ENCODE results near the gene COLEC11. TPM values are rescaled to one million over a fixed set of nuclear protein-coding genes. Genes with fewer than 3 reads are reported as not detected.
"Not testable (repeated sequence)": the region's sequence is repeated elsewhere in the genome, so short reads cannot be mapped to it uniquely, and the experiment has no call there.

Gene COLEC11
- total RNA-seq, 2 experiments from 2014 or later = 0.38 TPM

DNA sequence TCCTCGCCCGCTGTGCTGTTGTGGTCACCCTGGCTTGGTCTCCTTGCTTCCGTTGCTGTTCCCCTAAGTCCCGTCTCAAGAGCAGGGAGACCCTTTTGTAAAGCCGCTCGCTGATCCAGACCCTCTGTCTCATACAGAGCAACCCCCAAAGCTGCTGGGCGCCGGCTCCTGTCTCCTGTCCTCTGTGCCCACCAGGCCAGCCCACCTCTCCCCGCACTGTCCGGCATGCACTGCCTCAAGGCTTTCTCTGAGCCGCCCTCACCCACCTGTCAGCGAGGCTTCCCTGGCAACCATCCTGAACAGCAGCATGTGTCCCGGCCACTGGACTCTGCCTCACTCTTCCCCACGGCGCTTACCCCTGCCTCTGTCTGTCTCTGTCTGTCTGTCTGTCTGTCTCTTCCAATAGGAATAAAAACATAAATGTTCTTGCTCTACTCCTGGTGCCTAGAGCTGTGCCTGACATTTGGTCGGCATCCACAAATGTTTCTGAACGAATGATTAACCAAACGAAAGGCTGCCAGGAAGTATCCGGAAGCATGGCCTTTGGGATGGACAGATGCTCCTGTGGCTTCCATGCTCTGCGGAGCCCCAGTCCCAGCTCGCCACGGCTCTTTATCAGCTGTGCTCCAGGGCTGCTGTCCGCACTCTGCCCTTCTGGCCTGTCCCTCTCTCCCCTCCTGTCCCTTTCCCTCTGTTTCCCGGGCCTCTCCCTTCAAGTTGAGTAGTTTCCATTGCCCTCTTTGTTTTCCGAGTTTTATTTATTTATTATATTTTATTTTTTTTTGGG, 7.8 kb downstream of the COLEC11 start:
- POLR2A ChIA-PET = no interaction called here
- CTCF ChIA-PET = interaction anchor here (0.6 kb wide), 1 partner anchor 1464 kb away, joined by 3 read pairs; no protein-coding TSS in a partner anchor

- ChIA-PET POLR2A (no interaction called here), CTCF (interaction anchor here (1.7 kb wide), 1 partner anchor 48 kb away, joined by 8 read pairs; no protein-coding TSS in a partner anchor)
Observed at GRCh38 chr2:3603536-3604206, 8.8 kb downstream of the COLEC11 start.

DNA sequence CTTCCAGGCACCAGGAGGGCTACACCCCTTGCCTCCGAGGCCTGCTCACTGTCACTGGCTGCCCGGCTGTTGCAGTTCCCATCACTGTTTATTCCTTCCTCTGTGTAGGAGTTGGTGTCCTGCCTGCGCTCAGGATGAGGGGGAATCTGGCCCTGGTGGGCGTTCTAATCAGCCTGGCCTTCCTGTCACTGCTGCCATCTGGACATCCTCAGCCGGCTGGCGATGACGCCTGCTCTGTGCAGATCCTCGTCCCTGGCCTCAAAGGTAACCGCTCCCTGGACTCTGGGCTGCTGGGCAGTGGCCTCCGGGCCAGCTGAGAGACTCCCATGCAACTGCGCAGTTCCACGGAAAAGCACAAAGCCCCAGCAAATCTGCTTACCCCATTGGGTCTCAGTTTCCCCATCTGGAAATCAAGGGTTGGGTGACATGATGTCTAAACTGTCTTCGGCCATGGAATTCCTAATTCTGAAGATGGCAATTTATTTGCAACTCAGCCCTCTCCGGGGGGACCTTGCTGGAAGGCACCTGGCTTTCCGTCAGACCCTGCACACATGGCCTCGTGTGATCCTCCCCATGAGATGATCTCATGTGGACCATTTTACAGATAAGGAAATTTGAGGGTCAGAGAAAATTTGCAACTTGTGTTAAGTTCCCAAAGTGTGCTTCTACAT, 9.4 kb downstream of the COLEC11 start:
- ChIA-PET POLR2A (interaction anchor here (0.7 kb wide), 1 partner anchor 28 kb away, joined by 4 read pairs; no protein-coding TSS in a partner anchor), CTCF (interaction anchor here (1.7 kb wide), 1 partner anchor 47 kb away, joined by 8 read pairs; no protein-coding TSS in a partner anchor)

DNA sequence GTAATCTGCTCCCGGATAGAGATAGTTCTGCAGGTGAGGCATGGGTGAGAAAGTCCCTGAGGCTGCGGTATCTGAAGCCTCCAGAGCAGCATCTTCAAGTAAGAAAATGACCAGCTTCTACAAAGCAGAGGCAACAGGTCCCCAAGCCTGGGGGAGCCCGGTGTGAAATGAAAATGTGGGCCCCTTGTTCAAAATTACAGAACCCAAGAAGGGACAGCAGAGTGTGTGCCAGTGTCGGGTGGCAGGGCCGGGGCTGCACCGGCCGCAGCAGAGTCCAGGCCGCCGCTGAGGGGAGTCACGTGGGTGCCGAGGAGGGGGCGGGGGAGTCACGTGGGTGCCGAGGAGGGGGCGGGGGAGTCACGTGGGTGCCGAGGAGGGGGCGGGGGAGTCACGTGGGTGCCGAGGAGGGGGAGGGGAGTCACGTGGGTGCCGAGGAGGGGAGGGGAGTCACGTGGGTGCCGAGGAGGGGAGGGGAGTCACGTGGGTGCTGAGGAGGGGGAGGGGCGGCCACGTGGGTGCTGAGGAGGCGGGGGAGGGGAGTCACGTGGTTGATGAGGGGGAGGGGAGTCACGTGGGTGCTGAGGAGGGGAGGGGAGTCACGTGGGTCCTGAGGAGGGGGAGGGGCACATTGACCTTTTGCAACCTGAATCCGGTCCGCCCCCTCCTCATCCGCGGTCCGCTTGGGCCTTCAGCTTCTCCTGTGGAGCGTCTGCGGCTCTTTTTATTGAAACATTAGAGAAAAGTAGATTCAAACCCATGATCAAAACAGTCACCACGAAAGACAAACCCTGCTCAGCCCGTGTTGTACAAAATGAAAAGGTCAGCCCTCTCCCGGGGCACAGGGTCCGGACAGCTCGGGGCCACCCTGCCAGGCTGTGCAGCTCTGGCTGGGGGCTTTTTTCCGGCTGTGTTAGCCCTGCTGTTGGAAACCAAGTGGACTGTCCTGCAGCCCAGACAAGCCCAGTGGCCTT, 10.4 kb downstream of the COLEC11 start:
- CTCF ChIA-PET = interaction anchor here (1.7 kb wide), 1 partner anchor 46 kb away, joined by 8 read pairs; no protein-coding TSS in a partner anchor
- POLR2A ChIA-PET = interaction anchor here (0.7 kb wide), 1 partner anchor 29 kb away, joined by 4 read pairs; no protein-coding TSS in a partner anchor

DNA sequence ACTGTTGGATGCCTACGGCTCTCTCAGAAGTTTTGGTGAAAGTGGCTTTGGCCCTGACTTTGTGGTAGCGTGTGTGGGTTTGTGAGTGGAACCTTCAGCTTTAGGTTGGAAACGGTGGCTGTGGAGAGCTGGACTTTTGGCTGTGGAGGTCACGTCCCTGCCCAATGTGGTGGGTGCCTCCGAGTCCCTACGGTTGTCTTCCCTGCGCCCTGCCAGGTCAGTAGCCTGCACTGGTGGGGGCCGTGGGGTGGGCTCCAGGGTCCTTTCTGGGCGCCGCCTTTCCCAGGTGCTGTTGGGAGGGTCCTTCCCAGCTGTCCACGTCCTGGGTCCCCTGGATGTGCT, 11.1 kb downstream of the COLEC11 start:
- CTCF ChIA-PET = no interaction called here
- POLR2A ChIA-PET = no interaction called here

- ChIA-PET POLR2A (no interaction called here), CTCF (no interaction called here)
Observed at GRCh38 chr2:3606370-3607201, 11.7 kb downstream of the COLEC11 start.

DNA sequence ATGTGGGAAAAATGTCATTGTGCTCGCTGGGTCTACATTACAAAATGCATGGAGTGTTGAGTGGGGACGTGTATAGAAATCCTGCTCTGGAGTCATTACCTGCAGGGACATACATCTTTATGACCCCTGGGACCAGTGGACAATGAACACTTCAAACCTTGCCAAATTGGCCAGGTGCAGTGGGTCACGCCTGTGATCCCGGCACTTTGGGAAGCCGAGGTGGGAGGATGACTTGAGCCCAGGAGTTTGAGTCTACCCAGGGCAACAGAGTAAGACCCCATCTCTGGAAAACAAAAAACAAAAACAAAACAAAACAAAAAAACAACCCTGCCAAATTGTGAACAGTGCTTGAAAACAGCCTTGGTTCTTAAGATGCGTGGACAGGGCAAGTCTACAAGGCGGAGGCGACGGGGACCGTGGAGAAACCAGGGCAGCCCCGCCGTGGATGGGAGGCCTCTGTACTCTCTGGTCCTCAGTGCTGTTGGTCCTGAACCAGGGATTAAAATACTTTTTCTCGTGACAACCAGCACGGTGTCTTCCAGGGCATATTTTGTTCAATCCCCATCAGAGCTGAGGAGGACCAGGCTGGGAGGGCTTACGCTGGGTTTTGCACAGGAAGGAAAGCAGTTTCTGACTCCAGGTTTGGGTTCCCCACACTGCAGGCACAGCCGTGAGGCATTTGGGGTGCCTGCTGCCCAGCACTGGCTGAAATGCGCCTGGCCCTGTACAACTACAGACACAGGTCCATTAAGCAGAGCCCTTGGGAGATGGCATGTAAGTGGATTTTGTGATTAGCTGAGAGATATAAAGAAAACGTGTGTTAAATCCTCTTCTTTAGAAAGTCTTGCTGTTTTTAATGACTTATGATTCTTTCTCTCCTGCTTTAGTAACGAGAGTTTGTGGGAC, 13.7 kb downstream of the COLEC11 start:
- CTCF ChIA-PET = no interaction called here
- POLR2A ChIA-PET = no interaction called here

GRCh38 chr2:3609279-3609673, 14.4 kb downstream of the COLEC11 start:
- CTCF ChIA-PET = not testable (repeated sequence)
- POLR2A ChIA-PET = interaction anchor here (0.5 kb wide), 1 partner anchor 26 kb away, joined by 4 read pairs; no protein-coding TSS in a partner anchor

DNA sequence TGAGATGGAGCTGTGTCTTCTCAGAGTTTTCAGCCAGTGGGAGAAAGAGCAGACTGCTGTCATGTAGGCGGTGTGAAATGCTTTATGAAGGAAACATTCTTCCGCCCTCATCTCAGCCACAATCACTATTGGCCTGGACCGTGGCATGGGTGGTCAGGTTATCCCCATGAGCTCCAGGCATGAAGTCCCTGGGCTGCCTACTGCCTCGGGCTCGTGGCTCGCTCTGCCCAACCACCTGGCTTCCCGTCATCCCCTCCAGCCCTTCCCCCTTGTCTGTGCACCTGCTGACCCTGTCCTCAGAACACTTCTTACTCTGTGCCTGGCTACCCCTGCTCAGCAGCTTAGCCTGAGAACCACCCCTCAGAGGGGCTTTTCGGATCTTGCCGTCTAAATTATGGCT, 15.5 kb downstream of the COLEC11 start:
- ChIA-PET POLR2A (no interaction called here), CTCF (no interaction called here)

GRCh38 chr2:3610881-3611505, 16.1 kb downstream of the COLEC11 start:
- POLR2A ChIA-PET = interaction anchor here (0.6 kb wide), 1 partner anchor 13 kb away, joined by 3 read pairs; no protein-coding TSS in a partner anchor

GRCh38 chr2:3611589-3611988, 16.7 kb downstream of the COLEC11 start:
- ChIA-PET CTCF (no interaction called here), POLR2A (no interaction called here)

More at GRCh38 chr2:3610881-3611505, 16.1 kb downstream of the COLEC11 start:
- CTCF ChIA-PET = no interaction called here

DNA sequence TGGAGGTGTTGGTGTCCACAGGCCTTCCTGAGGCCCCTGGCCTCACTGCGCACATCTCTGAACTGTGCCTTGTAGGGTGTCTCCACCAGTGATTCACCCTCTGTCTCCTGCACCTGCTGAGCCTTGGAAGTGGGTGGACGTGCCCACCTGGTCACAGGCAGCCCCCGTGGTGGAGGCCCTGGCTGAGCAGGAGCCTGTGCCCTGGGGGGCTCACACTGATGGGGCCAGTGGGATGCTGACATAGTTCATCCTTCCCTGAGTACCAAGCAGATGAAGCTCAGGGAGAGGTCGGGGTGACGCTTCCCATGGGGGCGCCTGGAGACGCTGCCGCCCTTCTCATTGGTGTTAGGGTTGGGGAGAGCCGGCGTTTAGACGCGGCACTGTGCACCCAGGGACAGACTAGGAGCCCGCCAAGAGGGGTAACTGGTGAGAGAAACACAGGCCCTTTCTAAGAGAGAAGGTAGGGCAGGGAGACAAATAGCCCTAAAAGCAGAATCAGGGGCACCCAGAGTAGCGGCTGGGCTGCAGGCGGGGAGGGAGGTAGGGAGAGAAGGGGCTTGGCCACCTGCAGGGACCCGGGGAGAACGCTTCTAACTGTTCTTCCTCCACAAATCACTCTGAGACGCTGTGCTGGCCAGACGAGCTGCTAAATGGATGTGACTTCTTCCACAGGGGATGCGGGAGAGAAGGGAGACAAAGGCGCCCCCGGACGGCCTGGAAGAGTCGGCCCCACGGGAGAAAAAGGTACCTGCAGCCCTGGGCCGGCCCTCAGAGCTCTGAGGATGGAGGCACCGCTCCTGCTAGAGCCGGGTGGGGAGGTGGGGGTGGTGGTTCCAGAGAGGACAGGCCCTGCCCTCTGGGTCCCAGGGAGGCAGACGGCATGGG, 18.0 kb downstream of the COLEC11 start:
- POLR2A ChIA-PET = no interaction called here
- CTCF ChIA-PET = interaction anchor here (0.7 kb wide), 1 partner anchor 55 kb away, joined by 3 read pairs; no protein-coding TSS in a partner anchor

DNA sequence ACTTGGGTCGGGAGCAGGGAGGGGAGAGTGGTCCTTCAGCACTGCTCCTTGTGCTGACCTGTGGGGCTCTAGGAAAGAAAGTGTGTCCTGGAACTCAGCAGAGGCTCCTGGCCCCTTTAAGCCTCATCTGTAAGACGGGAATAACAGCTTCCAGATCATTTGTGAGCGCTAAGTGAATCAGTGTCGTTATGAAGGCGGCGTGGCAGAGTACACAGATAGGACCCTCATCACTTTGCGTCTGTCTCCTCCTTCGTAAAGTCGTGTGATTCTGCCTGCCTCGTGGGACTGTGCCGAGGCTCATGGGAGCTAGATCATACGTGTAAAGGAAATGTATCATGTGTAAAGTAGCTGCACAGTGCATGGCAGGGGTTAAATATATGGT, 18.6 kb downstream of the COLEC11 start:
- CTCF ChIA-PET = interaction anchor here (0.7 kb wide), 1 partner anchor 56 kb away, joined by 3 read pairs; no protein-coding TSS in a partner anchor
- POLR2A ChIA-PET = no interaction called here

DNA sequence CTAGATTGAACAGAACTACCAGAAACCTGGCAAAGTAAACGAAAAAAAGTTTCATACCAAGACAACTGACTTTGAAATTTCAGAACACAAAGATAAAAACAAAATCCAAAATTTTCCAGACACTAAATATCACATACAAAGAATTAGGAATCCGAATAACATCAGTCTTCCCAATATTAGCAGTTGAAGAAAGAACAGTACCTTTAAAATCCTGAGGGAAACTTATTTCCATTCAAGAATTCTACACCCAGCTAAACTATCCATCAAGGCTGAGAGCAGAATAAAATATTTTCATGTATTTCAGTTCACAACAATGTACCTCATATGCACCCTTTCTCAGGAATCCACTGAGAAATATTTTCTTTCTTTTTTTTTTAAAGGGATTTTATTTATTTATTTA, 19.8 kb downstream of the COLEC11 start:
- POLR2A ChIA-PET, CTCF ChIA-PET: not testable (repeated sequence)

GRCh38 chr2:3615541-3616200, 20.8 kb downstream of the COLEC11 start:
- CTCF ChIA-PET, POLR2A ChIA-PET: not testable (repeated sequence)

All from activated CD8-positive, alpha-beta memory T cell treated with anti-CD3 and anti-CD28 coated beads for 36 hours (primary cell).